NCI-H187 (cell line): ENCODE measurements around the gene STAMBPL1.
"Not testable (repeated sequence)": the region's sequence is repeated elsewhere in the genome, so short reads cannot be mapped to it uniquely, and the experiment has no call there.

ENCODE experiments used
- DNase-seq, 2 experiments: peaks; one replicate each; lab custom pipeline; 2025; lab: John Stamatoyannopoulos, UW

The STAMBPL1 gene

GRCh38 chr10:88879534-88880281, at the start of gene STAMBPL1:
Gene STAMBPL1, plus strand, starts transcription at chr10:88880245. Its CDS starts 21,464 bp downstream, at chr10:88901709.
- DNase-seq: peak; percentile 36 to 49

- no peak for DNase-seq
Measured at GRCh38 chr10:88830643-88831268, 49.3 kb upstream of the STAMBPL1 start.

- no peak for DNase-seq
Measured at GRCh38 chr10:88831709-88832108, 48.3 kb upstream of the STAMBPL1 start.

- no peak for DNase-seq
Measured at GRCh38 chr10:88832376-88832775, 47.7 kb upstream of the STAMBPL1 start.

- DNase-seq: no peak
Measured at GRCh38 chr10:88833156-88833555, 46.9 kb upstream of the STAMBPL1 start.

GRCh38 chr10:88833723-88834122, 46.3 kb upstream of the STAMBPL1 start:
- DNase-seq: no peak

GRCh38 chr10:88835096-88835909, 44.7 kb upstream of the STAMBPL1 start:
- peak; percentile 16 to 40 for DNase-seq

- no peak for DNase-seq
Measured at GRCh38 chr10:88835910-88836221, 44.2 kb upstream of the STAMBPL1 start.

GRCh38 chr10:88837632-88838031, 42.4 kb upstream of the STAMBPL1 start:
- DNase-seq: not testable (repeated sequence)

GRCh38 chr10:88838766-88839350, 41.2 kb upstream of the STAMBPL1 start:
- DNase-seq: no peak

GRCh38 chr10:88840104-88840503, 39.9 kb upstream of the STAMBPL1 start:
- DNase-seq: no peak

- no peak for DNase-seq
Measured at GRCh38 chr10:88840881-88841280, 39.2 kb upstream of the STAMBPL1 start.

- no peak for DNase-seq
Measured at GRCh38 chr10:88841316-88842111, 38.5 kb upstream of the STAMBPL1 start.

GRCh38 chr10:88843171-88843570, 36.9 kb upstream of the STAMBPL1 start:
- DNase-seq: no peak

- DNase-seq: no peak
Measured at GRCh38 chr10:88848499-88848898, 31.5 kb upstream of the STAMBPL1 start.

GRCh38 chr10:88849234-88849633, 30.8 kb upstream of the STAMBPL1 start:
- DNase-seq: no peak

GRCh38 chr10:88850712-88851111, 29.3 kb upstream of the STAMBPL1 start:
- no peak for DNase-seq

- peak in 1 of 2 experiments; percentile 4 for DNase-seq
Measured at GRCh38 chr10:88851706-88852105, 28.3 kb upstream of the STAMBPL1 start, which contains the start of gene ANKRD22. Gene ANKRD22, minus strand, starts transcription at chr10:88851844. Its CDS starts 237 bp downstream, at chr10:88851607.

GRCh38 chr10:88852327-88852726, 27.7 kb upstream of the STAMBPL1 start:
- no peak for DNase-seq

- DNase-seq: no peak
Measured at GRCh38 chr10:88853155-88853881, 26.7 kb upstream of the STAMBPL1 start.

- no peak for DNase-seq
Measured at GRCh38 chr10:88854684-88855083, 25.4 kb upstream of the STAMBPL1 start.
